Activated CD8-positive, alpha-beta memory T cell treated with anti-CD3 and anti-CD28 coated beads for 48 hours (primary cell): ENCODE measurements around the gene GLP2R.
A peak's percentile ranks its signal among the peaks of the same experiment; 100 is the strongest.

Experiments used
- DNase-seq, 3 experiments: peaks; one replicate each; pipeline ENCODE4 v3.0.0-alpha.2; 2020; ENCODE audit warnings: low read depth in 2 of 3, low spot score in 2 of 3

The GLP2R gene

DNA sequence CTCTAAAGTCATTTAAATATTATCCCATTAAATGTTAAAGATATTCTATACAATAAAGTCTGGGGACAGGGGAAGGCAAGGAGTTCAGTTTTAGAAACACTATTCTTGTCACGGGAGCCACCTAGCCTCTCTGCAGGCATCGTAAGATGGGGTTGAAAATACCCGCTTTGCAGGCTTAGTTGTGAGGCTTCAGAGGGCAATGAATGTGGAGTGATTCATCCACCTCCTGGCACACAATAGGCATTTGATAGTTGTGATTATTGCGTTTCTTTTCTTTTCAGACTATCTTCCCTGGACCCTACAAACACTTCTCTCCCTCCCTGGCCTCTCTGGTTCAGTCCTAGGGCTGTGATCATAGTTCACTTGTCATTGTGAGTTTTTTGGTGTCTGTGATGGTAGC, 19.6 kb downstream of the GLP2R start:
- DNase-seq, result no peak

DNA sequence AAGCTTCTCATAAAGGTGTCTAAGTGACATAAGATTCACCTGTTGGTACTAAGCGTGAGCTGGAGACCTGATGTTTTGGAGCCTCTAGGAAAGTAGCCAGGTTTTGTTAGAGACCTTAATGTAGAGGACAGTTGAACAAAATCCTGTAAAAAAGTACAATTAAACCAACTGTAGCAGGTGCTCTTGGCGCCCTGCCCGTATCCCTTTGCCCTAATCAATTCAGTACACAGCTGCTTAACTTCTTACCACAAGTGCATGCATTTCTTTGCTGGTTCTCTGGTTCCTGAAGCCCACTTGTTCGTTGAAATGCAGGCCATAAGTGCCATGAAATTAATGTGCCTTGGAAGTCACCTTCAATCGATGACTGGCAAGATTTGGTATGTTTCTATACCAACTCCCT, 24.4 kb downstream of the GLP2R start:
- no peak for DNase-seq

DNA sequence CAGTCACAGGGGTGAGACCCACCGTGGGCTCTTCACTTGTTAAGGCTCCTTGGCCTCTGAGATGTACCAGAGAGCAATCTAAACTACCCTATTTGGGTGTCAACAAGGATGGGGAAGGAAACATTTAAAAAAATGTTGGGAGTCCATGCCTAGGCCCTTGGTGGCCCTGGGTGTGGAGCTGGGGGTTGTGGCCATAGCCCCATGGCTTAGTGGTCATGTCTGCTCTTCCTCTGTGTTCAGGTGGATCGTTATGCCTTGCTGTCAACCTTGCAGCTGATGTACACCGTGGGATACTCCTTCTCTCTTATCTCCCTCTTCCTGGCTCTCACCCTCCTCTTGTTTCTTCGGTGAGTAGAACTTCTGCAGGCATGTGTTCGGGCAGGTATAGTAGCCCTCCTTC, 28.5 kb downstream of the GLP2R start:
- DNase-seq, result no peak

DNA sequence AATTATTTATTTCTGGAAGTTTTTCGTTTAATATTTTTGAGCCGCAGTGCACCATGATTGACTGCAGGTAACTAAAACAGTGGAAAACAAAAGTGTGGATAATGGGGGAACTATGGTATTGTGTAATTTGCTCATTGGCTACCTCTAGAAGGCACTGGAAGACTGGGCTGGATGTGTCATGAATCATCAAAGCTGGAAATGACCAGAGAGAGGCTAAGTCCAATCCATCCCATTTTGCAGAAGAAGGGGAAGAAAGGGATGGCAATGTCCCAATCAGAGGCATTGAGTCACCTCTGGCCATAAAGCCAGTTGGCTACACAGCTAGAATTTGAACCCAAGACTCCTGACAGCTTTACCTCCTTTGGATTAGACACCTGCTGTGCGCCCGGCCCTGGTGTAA, 29.3 kb downstream of the GLP2R start:
- no peak for DNase-seq

DNA sequence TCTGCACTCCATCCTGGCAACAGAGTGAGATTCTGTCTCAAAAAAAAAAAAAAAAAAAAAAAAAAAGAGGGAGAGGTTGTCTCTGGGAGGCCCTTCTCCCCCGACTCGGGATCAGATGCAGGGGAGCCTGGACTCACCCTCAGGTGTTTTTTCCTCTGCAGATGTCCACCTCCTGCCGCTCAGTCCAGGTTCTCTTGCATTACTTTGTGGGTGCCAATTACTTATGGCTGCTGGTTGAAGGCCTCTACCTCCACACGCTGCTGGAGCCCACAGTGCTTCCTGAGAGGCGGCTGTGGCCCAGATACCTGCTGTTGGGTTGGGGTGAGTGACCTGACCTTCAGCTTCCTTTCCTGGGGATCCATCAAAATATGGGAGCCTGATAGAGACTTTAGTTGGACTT, 34.1 kb downstream of the GLP2R start:
- DNase-seq, result no peak

DNA sequence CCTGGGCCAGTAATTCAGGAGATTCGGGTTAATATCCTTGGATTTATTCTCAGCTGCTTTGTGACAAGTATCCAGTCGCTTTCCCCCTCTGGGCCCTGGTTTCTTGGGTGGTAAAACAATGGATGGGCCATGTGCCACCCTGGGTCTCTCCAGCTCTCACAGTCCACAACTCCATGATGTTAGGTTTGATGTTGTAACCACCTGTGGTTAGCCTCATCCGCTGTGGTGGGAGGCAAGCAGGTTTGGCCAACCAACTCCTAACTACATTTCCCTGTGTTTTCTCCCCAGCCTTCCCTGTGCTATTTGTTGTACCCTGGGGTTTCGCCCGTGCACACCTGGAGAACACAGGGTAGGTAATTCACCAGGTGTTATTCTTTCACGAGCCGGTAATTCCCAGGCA, 35.1 kb downstream of the GLP2R start:
- DNase-seq, result no peak

DNA sequence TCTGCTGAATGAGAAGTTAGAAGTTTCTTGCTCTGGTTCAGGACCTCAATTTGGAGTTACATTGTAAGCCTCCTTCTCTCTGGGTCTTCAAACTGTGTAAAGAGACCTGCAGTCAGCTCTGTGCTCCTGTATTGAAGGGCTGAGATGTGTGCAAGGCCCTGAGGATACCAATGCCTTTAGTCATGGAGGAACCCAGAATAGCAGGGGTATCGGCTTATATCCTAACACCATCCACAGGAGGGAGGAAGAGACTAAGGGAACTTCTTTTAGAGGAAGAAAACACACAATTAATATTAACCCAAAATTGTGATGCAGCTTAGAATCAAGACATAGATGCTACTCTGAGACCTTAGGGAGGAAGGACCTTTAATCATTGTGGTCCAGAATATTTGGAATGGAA, 36.5 kb downstream of the GLP2R start:
- no peak for DNase-seq

DNA sequence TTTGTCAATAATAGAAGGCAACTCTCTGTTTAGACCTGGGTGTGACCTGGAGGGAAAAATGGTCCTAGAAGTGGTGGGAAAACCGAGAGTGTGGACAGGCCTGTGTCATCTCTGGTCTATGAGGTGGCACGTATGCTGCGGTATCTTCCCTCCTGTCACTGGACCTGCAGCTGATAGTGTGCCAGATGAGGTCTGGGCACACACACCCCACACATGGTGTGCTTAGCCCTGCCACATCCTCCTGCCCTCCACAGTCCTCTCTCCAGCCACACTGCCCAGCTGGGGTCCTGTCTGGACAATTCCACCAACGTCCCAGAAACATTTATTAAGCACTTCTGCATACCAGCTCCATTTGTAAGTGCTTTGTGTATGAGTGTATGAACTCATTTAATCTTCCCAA, 37.2 kb downstream of the GLP2R start:
- no peak for DNase-seq

DNA sequence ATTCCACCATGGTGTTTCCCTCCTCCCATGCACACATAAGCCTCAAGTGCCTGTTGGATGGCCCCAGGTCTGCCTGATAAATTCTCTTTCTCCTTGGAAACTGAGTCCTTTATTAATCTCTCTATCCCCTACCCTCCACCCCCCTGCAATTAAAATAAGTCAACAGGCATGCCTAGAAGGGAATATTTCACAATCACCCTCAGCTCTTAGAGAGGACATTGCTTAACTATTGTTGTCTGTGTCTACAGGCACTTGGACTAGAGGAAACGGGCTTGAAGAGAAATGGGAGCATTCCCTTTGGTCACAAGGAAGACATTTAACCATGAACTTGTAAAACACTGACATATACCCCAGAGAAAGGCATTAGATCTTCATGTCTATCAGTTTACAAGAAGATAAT, 39.9 kb downstream of the GLP2R start:
- no peak for DNase-seq

DNA sequence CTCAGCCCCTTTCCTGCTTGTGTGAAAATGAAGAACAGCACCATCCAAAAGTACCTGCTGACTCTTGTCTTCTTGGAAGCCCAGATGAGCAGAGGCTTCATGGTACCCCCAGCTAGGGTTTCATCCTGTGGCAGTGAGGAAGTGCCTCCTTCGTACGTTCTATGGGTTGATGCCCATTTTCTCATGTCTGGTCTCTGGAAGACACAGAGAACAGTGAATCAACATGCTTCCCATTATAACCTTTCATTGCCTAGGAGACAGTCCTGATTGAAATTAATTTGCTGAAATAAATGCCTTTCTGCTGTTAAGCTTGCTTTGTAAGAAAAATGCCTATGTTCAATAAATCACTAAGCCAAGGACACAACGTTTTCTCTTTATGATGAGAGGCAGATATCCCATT, 42.8 kb downstream of the GLP2R start:
- DNase-seq, result no peak

DNA sequence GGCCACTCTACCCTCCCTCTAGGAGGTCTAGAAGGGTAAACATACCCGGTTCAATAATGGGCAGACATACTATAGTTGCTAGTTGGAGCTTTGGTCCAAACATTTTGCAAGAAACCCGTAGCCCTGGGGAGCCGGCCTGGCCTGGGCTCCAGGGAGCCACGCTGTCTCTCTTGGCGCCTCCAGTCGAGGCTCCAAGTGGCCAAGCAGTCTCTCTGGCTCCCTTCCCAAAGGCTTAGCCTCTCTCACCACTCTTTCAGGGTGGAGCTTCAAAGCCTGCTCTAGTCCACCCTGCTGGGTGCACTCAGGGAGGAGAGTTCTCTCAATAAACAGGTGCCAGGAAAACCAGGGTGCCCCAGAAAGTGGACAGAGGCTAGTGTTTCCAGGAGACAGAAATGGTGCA, 47.1 kb downstream of the GLP2R start:
- DNase-seq, result no peak

DNA sequence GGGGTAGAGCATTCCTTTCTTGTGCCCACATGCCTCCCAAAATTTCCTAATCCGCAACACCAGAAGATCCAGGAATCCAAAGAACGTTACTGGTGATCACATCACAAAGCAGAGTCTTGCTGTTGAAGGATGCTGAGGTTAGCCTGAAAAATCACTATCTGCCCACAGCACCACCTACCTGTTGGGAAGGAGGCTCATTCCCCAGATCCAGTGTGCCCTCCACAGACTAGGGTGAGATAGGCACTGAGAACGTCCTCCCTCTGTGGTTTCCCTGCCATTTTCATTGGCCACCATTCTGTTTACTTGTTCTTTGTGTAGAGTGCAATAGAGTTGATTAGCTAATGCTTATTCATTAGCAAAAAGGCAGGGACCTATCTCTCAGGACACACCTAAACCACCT, 49.0 kb downstream of the GLP2R start:
- no peak for DNase-seq

DNA sequence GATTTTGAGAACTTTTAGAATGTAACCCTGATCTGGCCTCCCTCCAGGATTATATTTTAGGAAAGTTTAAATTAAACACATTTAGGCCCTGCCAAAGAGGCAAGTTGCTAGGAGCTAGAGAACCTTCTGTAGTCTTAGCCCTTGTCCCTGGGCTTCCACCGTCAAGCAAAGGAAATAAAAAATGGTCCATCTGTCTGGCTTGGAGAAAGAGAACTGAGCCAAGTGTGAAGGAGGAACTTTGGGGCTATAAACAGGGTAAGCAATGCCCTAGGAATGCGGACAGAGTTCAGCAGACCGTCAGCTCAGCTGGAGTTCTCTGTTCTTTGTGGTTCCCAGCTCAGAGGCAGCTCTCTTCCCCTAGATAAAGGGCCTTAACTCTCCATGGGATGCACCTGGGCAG, 49.7 kb downstream of the GLP2R start:
- no peak for DNase-seq

DNA sequence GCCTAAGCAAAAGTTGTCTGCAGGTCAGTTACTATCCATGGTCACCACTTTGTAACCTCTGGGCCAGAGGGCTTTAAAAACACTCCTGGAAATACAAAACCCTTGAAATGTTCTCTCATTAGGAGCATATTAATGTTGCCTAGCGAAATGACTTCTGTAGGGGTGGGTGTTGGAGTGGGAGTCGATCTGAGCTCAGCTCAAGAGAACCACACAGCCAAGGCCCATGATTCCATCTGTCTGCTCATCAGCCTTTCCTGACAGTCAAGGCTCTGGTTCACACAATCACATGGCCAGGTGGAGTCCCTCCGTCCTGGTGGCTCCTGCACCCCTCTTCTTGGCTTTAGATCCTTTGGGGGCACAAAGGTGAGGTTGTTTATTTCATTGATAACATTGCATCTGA, 52.6 kb downstream of the GLP2R start:
- no peak for DNase-seq

DNA sequence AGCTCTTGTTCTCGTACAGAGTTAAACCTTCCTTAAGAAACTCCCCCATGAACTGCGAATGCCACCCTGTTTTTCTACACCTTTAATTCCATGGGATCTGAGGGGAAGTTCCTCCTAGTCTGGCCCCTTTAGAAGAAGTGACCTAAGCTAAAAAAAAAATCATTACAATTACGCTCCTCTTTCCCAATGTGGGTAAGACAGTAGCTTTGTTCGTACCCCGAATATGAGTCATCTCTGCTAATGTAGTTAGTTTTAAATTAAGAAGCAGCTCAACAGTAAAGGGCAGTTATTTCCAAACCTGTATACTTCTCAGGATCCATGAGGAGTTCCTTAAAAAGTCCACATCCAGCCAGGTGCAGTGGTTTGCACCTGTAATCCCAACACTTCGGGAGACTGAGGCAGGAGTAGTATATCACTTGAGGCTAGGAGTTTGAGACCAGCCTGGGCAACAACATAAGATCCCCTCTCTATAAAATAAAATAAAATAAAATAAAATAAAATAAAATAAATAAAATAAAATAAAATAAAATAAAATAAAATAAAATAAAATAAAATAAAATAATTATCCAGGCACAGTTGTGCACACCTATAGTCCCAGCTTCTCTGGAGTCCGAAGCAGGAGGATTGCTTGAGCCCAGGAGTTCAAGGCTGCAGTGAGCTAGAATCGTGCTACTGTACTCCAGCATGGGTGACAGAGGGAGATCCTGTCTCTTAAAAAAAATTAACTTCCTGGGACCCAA, 53.2 kb downstream of the GLP2R start:
- DNase-seq, result no peak

DNA sequence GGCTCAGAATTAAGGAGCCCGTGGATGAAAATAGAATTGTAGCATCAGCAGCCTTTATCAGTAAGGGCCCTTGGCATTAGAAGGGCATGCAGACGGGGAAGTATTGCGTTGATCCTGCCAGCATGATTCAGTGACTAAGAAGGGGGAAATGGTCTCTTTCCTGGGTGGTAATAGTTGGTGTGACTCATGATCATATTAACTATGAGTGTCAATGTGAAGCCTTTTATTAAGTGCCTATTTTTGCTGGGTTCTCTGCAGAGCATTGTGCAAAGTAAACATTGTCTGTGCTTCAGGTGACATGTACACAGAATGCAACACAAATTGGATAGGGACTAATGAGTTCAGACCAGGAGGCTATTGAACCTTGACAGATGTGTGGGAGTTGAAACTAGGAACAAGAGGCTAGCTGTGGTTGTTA, 54.9 kb downstream of the GLP2R start:
- no peak for DNase-seq

DNA sequence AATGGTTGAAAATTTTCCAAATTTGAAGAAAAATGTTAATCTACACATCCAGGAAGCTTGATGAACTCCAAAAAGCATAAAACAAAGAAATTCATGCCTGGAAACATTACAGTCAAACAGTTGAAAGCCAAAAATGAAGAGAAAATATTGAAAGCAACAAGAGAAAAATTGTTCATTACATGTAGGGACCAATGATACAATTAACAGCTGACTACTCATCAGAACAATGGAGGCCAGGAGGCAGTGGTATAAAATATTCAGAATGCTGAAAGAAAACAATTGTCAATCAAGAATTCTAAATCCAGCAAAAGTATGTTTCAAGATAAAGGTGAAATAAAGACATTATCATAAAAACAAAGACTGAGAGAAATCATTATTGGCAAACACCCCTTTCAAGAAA, 57.7 kb downstream of the GLP2R start:
- no peak for DNase-seq

DNA sequence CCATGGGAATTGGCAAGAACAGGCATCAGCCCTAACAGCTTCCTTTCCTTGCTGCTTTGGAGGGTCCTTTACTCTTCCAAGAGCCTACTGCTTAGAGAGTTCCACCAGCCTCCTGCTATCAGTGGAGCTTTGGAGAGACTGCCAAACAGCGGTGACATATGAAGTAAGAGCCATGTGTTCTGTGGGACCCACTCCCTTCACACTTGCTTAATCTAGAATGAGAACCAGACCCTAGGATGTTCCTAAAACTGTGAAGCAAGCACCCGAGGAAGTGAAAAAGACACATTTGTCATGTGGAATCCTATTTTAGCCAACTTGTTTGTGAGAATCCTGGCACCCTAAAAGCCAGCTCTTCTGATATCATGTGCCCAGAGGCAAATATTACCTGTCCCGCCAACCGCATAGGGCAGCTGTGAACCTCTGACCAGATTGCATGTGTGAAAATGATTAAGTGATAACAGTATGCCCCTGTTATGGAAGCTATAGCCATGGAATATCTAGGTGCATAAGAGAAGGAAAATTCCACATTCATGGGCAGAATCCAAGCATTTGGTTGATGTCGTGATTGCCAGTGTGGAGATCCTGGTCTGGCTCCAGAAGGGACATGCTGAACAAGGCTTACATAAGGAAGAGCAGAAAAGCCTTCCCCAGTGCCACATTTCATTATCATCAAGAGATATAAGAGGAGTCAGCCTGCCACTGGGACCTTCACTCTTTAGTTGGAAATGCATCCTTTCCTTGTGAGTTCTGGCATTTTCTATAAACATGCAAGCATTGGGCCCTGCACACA, 60.6 kb downstream of the GLP2R start:
- DNase-seq, result no peak

DNA sequence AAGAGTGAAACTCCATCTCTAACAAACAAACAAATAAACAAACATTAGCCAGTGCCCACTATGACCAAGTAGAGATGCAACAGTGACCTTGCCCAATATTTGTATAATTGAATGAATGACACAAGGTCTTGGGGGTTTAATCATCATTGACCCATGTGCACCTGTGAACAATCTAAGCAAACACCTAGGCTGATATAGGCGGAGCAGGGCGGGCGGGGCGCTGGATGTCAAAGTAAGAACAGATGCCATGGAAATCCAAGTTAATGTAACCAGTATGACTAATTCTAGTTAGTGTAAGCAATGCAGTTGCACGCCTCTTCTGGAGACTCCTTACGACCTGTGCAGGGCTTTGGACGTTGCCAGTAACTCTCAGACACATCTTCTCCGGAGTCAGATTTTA, 61.8 kb downstream of the GLP2R start:
- no peak for DNase-seq

DNA sequence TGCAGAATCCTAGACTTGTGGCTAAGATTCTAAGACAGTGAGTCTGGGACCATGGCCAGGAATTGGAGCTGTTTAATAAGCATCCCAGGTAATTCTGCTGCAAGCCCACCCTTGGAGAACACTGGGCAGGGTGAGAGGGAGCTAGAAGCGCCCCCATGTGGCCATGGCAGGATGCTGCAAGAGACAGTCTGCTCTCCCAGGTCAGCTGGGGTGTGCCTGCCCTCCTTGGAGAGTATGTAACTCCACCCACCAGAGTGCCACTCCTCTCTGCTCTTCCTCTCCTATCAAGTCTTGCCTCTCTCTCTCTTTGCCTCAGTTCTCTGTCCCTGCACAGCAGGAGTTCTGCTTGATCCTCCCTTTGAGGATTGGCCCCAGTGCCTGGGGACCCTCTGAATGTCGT, 64.4 kb downstream of the GLP2R start:
- peak in 1 of 3 experiments; percentile 3 for DNase-seq

DNA sequence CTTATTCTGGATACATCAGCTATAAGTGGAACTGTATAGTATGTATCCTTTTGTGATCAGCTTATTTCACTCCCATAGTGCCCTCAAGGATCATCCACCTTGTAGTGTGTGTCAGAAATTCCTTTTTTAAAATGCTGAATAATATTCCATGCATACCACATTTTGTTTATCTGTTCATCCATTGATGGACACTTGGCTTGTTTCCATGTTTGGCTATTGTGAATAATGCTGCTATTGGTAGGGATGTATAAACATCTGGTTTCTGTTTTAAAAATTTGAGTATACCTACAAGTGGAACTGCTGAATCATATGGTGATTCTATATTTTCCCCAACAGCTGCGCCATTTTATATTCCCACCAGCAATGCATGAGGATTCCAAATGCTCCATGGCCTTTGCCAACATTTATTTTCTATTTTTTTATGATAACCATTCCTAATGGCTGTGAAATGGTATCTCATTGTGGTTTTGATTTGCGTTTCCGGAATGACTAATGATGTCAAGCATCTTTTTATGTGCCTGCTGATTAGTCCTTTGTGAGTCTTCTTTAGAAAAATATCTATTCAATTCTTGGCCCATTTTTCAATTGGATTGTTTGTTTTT, 67.8 kb downstream of the GLP2R start:
- DNase-seq, result no peak

DNA sequence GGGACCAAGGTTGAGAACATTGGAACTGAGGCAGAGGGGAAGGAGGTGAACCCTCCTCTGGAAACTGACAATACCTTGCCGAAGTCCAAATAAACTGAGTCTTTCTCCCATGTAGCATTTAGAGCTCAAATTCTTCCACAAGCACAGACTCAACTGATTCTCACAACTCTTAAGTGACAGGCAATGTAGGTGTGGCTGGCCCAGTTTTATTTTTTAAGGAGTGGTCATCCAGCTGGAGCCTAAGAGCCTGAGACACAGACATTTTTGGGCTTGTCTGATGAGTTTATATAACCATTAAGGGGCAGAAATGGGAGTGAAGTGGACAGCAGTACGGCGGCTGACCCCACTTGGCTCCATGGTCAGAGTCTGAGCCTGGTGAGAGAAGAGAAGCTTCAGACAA, 68.5 kb downstream of the GLP2R start:
- DNase-seq, result no peak
